ENCODE measurements around the gene FBXL16. TPM values are rescaled to one million over a fixed set of nuclear protein-coding genes. Genes with fewer than 3 reads are reported as not detected.

Gene FBXL16
- total RNA-seq, 3 donors from 2014 or later, result 2.6 to 4.2 TPM; not detected in 1

DNA sequence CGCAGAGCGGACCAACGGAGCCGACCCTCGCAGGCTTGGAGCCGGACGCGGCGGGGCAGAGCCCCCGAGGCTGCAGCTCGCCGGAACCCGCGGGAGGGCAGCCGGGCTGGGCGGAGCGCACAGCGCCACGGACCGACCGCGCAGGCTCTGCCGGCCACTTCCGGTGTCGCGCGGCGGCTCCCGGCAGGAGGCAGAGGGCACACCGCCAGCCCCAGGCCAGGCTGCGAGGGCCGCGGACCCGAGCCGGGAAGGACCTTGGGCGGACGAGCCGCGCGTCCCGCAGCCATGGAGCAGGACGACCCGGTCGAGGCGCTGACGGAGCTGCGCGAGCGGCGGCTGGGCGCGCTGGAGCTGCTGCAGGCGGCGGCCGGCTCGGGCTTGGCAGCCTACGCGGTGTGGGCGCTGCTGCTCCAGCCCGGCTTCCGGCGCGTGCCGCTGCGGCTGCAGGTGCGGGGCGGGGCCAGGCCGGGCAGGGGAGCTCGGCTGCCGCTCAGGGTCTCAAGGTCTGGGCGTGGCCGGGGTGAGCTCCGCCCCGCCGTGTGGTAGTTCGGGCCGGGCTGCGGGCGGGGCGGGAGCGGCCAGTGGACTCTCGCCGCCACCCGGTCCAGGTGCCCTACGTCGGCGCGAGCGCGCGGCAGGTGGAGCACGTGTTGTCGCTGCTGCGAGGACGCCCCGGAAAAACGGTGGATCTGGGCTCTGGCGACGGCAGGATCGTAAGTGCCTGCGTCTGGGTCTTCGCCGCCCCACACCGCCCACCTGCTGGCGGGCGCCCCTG lies 15.6 kb upstream of the FBXL16 start, which contains the start of gene ANTKMT:
Gene ANTKMT, plus strand, starts transcription at position 157 of the 775 bp plus-strand sequence. Its CDS starts 129 bp downstream, at position 286.
- DNase-seq (ENCODE audit: low spot score in 2 of 2), result peak; percentile 74 to 76
- intact Hi-C loops (cut with DNase I; ENCODE audit: low total_unique reads), result no loop called here
- TF ChIP-seq, protein P1, sequence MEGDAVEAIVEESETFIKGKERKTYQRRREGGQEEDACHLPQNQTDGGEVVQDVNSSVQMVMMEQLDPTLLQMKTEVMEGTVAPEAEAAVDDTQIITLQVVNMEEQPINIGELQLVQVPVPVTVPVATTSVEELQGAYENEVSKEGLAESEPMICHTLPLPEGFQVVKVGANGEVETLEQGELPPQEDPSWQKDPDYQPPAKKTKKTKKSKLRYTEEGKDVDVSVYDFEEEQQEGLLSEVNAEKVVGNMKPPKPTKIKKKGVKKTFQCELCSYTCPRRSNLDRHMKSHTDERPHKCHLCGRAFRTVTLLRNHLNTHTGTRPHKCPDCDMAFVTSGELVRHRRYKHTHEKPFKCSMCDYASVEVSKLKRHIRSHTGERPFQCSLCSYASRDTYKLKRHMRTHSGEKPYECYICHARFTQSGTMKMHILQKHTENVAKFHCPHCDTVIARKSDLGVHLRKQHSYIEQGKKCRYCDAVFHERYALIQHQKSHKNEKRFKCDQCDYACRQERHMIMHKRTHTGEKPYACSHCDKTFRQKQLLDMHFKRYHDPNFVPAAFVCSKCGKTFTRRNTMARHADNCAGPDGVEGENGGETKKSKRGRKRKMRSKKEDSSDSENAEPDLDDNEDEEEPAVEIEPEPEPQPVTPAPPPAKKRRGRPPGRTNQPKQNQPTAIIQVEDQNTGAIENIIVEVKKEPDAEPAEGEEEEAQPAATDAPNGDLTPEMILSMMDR (IDR thresholded peaks at IDR 0.05), result no peak
- no peak for TF ChIP-seq POLR2AphosphoS5 (IDR thresholded peaks at IDR 0.05)
- TF ChIP-seq POLR2A (IDR thresholded peaks at IDR 0.05), result no peak

DNA sequence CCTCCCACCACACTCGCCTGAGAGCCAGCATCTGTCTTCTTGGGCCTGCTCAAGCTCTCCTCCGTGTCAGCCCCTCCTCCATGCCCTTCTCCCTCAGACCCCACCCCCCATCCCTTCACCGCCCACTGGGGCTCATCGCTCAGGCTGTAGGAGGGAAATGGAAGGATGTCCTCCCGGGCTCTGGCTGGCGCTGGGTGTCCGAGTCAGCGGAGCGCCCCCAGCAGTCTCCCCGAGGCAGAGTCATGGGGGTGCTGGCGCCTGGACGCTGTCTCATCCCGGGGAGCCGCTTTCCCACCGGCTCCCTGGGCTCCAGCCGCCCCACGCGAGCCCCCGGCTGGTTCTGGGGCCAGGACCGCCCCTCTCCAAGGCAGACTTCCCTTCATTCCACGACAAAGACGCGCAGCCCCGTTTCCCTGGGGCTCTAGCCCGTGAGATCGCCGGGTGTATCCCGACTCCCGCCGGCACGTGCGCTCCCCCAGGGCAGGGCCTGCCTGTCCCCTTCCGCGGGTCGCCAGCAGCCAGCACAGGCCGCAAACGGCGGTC lies 14.9 kb upstream of the FBXL16 start:
- Histone ChIP-seq H3K4me1 (peaks cover 14 to 24% of the 10 kb centered on the region in 2 donors), H3K27me3 (no peaks in the 10 kb centered on the region), H3K36me3 (no peaks in the 10 kb centered on the region), H3K9me3 (no peaks in the 10 kb centered on the region), H3K4me3 (peak overlapping the region; percentile 64 to 79 (median 76)), H3K27ac (peak overlapping the region; percentile 75 to 88)
- no peak for DNase-seq (ENCODE audit: low spot score in 2 of 2)
- no peak for TF ChIP-seq POLR2AphosphoS5 (IDR thresholded peaks at IDR 0.05)
- TF ChIP-seq, protein P1 (IDR thresholded peaks at IDR 0.05), result no peak
- no peak for TF ChIP-seq POLR2A (IDR thresholded peaks at IDR 0.05)
- intact Hi-C loops (cut with DNase I; ENCODE audit: low total_unique reads), result no loop called here

More for the DNA sequence above, 15.6 kb upstream of the FBXL16 start, which contains the start of gene ANTKMT:
- Histone ChIP-seq H3K27ac (peak within 1 kb of the TSS; percentile 75 to 88), H3K9me3 (no peaks in the 10 kb centered on the region), H3K4me1 (peaks cover 14 to 19% of the 10 kb centered on the region in 2 donors), H3K4me3 (peak within 1 kb of the TSS; percentile 64 to 79 (median 76)), H3K27me3 (no peaks in the 10 kb centered on the region), H3K36me3 (no peaks in the 10 kb centered on the region)

DNA sequence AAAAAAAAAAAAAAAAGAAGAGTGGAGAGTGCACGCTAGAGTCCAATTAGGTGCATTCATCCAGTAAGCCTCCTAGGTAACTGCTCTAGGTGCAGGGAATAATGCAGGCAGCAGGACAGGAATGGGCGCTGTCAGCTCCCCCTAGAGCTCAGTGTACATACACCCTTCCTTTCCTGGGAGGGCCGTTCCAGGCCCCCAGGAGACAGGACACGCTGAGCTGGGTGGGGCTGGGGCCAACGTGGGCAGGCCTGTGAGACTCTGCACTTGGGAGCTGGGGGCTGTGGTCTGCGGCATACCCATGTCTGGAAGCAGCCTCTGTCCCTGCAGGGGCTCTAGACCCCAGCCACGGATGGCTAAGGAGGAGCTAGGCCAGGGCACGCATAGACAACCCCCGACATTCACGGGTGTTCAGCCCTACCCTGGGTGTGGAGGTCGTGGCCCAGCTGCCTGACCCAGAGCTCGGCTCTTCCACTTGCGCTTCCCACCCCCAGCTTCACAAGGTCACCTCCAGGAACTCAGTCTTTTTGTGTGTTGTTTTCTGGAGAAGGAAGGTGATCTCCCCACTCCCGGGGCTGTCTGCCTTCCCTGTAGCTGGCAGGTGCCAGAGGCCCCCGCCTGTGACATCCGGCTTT lies 14.3 kb upstream of the FBXL16 start:
- Histone ChIP-seq H3K9me3 (no peaks in the 10 kb centered on the region), H3K36me3 (no peaks in the 10 kb centered on the region), H3K27me3 (no peaks in the 10 kb centered on the region), H3K4me3 (peak overlapping the region; percentile 64 to 79 (median 76)), H3K4me1 (peaks cover 14 to 24% of the 10 kb centered on the region in 2 donors), H3K27ac (peak overlapping the region; percentile 75 to 88)
- no peak for TF ChIP-seq POLR2AphosphoS5 (IDR thresholded peaks at IDR 0.05)
- TF ChIP-seq, protein P1 (IDR thresholded peaks at IDR 0.05), result no peak
- TF ChIP-seq POLR2A (IDR thresholded peaks at IDR 0.05), result no peak
- no peak for DNase-seq (ENCODE audit: low spot score in 2 of 2)
- intact Hi-C loops (cut with DNase I; ENCODE audit: low total_unique reads), result no loop called here

DNA sequence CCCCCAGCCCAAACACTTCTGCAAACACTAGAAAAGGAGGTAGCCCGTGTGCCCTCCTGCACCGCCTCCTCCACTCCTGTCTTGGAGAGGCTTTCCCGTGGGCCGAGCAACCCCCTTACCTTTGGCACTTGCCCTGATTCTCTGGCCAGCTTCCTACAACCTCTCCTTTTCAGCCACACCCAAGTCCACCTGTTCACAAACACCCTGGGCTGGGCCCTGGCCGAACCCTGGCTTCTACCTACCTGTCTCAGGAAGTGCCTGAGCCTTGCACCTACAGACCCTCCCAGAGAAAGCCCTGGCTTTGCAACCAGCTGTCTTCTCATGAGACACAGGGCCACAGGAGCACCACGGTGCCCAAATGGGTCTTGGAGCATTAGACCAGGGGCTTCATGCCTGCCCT lies 13.3 kb upstream of the FBXL16 start:
- TF ChIP-seq POLR2A (IDR thresholded peaks at IDR 0.05) (no peak), POLR2AphosphoS5 (IDR thresholded peaks at IDR 0.05) (no peak)
- TF ChIP-seq, protein P1 (IDR thresholded peaks at IDR 0.05), result no peak
- Histone ChIP-seq H3K27me3 (no peaks in the 10 kb centered on the region), H3K27ac (no peak overlapping the region), H3K4me3 (no peak overlapping the region), H3K9me3 (no peaks in the 10 kb centered on the region), H3K36me3 (no peaks in the 10 kb centered on the region), H3K4me1 (peaks cover 14 to 24% of the 10 kb centered on the region in 2 donors)
- no peak for DNase-seq (ENCODE audit: low spot score in 2 of 2)
- intact Hi-C loops (cut with DNase I; ENCODE audit: low total_unique reads), result no loop called here

Data from breast epithelium (tissue), 4 donors.